ENCODE measurements around the gene CRYBA2. TPM values are rescaled to one million over a fixed set of nuclear protein-coding genes. Genes with fewer than 3 reads are reported as not detected.

CRYBA2 gene
- polyA plus RNA-seq, 4 donors, result not detected

GRCh38 chr2:219024059-219024458 lies 30.8 kb upstream of the CRYBA2 start:
- no peak for DNase-seq (ENCODE audit: low read depth in 4 of 4, low spot score in 3 of 4)

GRCh38 chr2:219023045-219023605 lies 29.9 kb upstream of the CRYBA2 start:
- DNase-seq (ENCODE audit: low read depth in 4 of 4, low spot score in 3 of 4), result no peak

GRCh38 chr2:219022616-219023015 lies 29.4 kb upstream of the CRYBA2 start:
- DNase-seq (ENCODE audit: low read depth in 4 of 4, low spot score in 3 of 4), result no peak

- DNase-seq (ENCODE audit: low read depth in 4 of 4, low spot score in 3 of 4), result no peak
These were observed 28.8 kb upstream of the CRYBA2 start for GRCh38 chr2:219022041-219022440.

DNA sequence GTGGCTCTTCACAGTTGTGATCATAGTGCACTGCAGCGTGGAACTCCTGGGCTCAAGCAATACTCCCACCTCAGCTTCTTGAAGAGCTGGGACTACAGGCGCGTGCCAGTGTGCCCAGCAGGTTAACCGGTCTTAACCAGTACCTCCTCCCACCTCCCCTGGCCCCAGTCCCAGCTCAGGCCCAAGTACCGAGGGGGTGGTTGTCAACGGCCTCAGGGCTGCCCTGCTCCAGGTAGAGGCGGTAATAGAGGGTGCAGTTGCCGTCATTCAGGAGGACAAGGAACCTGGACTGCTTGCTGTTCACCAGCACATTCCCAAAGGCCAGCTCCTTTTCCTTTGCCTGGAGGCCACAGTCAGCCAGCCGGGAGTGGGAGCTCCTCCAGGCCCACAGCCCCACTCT lies 28.4 kb upstream of the CRYBA2 start:
- no peak for DNase-seq (ENCODE audit: low read depth in 4 of 4, low spot score in 3 of 4)

DNA sequence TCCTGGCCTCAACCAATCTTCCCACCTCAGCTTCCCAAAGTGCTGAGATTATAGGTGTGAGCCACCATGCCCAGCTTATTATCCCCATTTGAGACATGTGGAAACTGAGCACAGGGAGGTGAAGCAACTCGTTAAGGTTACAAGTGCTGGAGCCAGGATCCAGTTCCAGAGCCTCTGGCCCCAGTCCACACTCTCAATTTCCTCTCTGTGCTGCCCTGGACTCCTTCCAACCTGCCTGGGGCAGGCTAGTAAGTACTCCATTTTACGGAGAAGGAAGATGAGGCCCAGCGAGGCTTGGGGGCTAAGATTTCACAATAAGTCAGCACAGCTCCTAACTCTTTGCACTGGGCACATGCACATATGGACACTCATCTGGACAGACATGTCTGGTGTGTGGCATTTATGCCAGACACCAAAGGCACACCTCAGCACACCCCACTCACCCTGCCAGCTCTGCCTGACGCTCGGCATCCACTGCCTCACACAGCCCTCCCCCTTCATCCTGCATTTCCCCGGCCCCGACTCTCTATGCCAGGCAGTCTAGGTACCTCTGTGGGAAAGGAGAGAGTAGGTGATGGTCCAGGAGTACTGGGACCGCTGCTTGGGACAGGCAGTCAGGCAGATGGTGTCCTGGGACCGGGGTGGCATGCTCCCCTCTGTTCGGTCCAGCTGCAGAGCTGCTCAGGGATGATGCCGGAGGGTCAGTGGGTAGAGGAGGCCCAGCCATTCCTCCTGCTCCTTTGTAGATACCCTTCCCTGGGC lies 27.6 kb upstream of the CRYBA2 start:
- DNase-seq (ENCODE audit: low read depth in 4 of 4, low spot score in 3 of 4), result no peak

DNA sequence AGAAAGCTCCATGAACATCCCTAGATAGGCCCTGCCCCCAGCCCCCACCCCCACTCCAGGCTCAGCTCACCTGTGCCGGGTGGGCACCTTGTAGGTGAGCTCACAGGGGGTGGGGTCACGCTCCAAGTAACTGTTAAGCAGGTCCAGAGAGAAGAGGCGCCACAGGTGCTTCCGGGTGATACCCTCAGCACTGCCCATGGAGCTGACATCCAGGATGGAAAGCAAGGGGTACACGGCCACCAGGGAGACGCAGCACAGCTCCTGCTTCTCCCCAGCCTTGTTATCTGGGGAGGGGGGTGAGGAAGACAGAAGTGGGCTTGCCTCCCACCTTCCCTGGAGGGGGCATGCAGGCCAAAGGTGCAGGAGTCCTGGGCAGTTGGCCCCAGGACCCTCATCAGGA lies 26.2 kb upstream of the CRYBA2 start:
- no peak for DNase-seq (ENCODE audit: low read depth in 4 of 4, low spot score in 3 of 4)

DNA sequence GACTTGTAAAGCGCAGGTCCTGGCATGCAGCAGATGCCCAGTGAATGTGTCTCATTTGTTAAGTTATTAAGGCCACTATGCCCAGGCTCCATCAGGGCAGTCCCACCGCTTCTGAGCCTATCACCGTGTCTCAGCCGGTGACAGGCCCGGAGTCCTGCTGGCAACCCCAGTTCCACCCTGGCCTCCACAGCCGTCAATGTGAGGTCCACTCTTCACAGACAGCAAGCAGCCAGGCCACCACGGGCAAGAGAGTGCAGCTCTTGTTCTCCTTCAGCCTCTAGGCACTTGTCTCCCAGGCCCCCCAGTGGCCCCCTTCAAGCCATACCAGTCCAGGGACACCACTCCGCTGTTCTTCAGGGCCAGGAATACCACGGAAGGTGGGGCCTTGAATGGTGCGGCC lies 25.5 kb upstream of the CRYBA2 start:
- DNase-seq (ENCODE audit: low read depth in 4 of 4, low spot score in 3 of 4), result no peak

GRCh38 chr2:219018286-219018685 lies 25.1 kb upstream of the CRYBA2 start:
- no peak for DNase-seq (ENCODE audit: low read depth in 4 of 4, low spot score in 3 of 4)

GRCh38 chr2:219017201-219017931 lies 24.1 kb upstream of the CRYBA2 start:
- DNase-seq (ENCODE audit: low read depth in 4 of 4, low spot score in 3 of 4), result no peak

DNA sequence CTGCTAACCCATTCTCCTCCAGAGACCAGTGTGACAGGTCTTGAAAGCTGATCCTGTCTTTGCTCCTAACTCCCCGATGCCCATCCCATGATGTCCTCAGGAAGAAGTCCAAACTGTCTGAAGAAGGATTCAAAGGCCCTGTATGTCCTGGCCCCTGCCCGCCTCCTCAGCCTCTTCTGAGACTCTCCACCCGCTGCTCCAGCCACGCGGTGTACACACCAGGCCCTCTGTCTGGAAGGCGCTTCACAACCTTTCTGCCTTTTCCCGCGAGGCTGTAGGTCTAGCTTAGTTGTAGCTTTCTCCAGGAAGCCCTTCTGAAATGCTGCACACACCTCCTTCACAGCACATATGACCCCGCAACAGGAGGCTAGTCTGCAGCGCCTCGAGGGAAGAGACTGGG lies 23.5 kb upstream of the CRYBA2 start:
- DNase-seq (ENCODE audit: low read depth in 4 of 4, low spot score in 3 of 4), result no peak

GRCh38 chr2:219010873-219011272 lies 17.7 kb upstream of the CRYBA2 start:
- no peak for DNase-seq (ENCODE audit: low read depth in 4 of 4, low spot score in 3 of 4)

GRCh38 chr2:219010162-219010756 lies 17.0 kb upstream of the CRYBA2 start:
- no peak for DNase-seq (ENCODE audit: low read depth in 4 of 4, low spot score in 3 of 4)

DNA sequence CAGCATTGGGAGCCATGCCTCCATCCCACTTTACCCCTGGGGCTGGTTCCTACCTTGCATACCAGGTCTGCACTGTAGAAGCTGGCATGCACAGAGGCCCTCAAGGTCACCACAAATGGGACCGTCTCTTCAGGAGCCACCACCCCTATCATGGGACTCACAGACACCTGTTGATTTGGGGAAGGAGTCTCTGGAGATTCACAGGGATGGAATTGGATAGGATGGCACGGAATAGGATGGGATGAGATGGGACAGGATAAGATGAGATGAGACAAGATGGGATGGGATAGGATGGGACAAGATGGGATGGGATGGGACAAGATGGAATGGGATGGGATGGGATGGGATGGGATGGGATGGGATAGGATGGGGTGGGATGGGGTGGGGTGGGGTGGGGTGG lies 16.1 kb upstream of the CRYBA2 start:
- no peak for DNase-seq (ENCODE audit: low read depth in 4 of 4, low spot score in 3 of 4)

DNA sequence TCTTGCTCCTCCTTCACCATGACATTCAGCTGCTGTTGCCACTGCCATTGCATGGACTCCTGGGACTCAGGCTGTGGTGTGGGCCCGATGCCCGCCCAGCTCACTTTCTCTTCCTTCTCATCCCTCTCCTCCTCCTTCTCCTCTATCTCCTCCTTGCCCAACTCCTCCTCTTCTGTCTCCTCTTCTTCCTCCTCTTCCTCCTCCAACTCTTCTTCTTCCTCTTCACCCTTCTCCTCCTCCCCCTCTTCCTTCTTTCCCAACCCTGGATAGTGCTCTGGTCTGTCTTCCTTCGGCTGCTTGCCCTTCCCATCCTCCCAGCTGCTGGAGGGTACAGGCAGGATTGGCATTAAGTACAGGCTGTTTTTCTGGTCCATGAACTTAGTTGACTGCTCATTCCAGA lies 10.8 kb upstream of the CRYBA2 start:
- no peak for DNase-seq (ENCODE audit: low read depth in 4 of 4, low spot score in 3 of 4)

GRCh38 chr2:219003267-219003634 lies 10.0 kb upstream of the CRYBA2 start:
- DNase-seq (ENCODE audit: low read depth in 4 of 4, low spot score in 3 of 4), result no peak

DNA sequence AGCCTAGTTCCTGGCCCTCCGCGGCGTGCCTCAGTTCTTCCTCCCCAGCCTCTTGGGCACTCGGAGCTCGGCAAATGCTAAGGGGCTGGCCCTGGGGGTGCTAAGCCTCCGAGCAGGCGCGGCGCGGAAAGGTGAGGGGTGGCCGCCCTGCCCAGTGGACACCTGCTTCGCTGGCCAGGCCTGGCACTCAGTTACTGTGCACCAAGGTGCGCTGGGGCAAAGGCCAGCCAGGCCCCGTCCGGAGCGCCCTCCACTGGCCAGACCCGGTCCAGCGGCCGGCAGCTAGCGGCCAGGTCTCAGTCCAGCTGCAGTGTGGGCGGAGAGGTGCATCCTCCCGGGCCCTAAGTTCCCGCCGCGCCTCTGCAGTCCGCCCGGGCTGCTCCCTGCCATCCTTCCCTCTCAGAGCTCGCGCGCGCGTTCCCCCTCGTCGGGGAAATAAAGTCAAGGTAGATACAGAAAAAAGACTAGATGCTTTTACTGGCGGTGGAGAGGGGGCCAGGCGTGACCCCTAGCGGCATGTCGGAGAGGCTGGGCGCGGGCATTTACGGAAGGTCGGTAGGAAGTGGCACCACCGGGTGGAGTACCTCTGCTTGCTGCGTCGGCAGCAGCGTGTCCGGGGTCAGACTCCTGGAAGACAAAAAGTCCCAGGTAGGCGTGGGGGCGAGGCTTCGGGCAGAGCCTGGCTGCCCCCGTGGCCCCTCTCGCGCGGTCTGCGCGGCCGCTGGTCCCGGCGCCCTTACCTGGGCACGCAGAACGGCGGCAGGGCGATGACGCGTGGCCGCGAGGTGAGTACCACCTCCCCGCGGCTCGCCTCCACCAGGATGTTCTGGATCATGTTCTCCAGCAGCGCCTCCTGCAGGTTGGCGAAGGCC lies 9.4 kb upstream of the CRYBA2 start:
- no peak for DNase-seq (ENCODE audit: low read depth in 4 of 4, low spot score in 3 of 4)

- no peak for DNase-seq (ENCODE audit: low read depth in 4 of 4, low spot score in 3 of 4)
These were observed 8.6 kb upstream of the CRYBA2 start for GRCh38 chr2:219001577-219002394.

- DNase-seq (ENCODE audit: low read depth in 4 of 4, low spot score in 3 of 4), result no peak
These were observed 7.9 kb upstream of the CRYBA2 start for GRCh38 chr2:219001100-219001576.

GRCh38 chr2:219000569-219000960 lies 7.3 kb upstream of the CRYBA2 start:
- no peak for DNase-seq (ENCODE audit: low read depth in 4 of 4, low spot score in 3 of 4)
